KMS-11 (cell line): ENCODE measurements around the gene TNPO2.

Experiments used
- H2AFZ ChIP-seq: fragments of 200-600 bp; sonication (generic); 2 replicates; pipeline ENCODE4 v1.6.1; 2016; ENCODE audit warnings: antibody characterized with exemption, mixed run types, low read depth
- H3K27ac ChIP-seq: fragments of 200-600 bp; sonication (generic); 2 replicates; pipeline ENCODE4 v1.6.1; 2016; ENCODE audit warnings: mild to moderate bottlenecking, mixed run types
- H3K27me3 ChIP-seq: fragments of 200-600 bp; sonication (generic); 2 replicates; pipeline ENCODE4 v1.6.1; 2017; ENCODE audit warnings: mild to moderate bottlenecking, low read depth, mixed run types, moderate library complexity; ENCODE audit not compliant: insufficient read depth
- H3K36me3 ChIP-seq: fragments of 200-600 bp; sonication (generic); 2 replicates; pipeline ENCODE4 v1.6.1; 2017; ENCODE audit warnings: mild to moderate bottlenecking, mixed run types; ENCODE audit not compliant: insufficient read depth
- H3K4me1 ChIP-seq: fragments of 200-600 bp; sonication (generic); 2 replicates; pipeline ENCODE4 v1.6.1; 2016; ENCODE audit warnings: mild to moderate bottlenecking, low read depth, mixed run types; ENCODE audit not compliant: poor library complexity, severe bottlenecking
- H3K4me2 ChIP-seq: fragments of 200-600 bp; sonication (generic); 2 replicates; pipeline ENCODE4 v1.7.0; 2016; ENCODE audit warnings: mild to moderate bottlenecking, mixed run types
- H3K4me3 ChIP-seq: fragments of 200-600 bp; sonication (generic); IDR thresholded peaks from 2 replicates; pipeline ENCODE4 v1.6.1; 2017; ENCODE audit warnings: low read depth, low read length, mixed read lengths; ENCODE audit not compliant: insufficient read depth
- H3K79me2 ChIP-seq: fragments of 200-600 bp; sonication (generic); 2 replicates; pipeline ENCODE4 v1.6.1; 2016; ENCODE audit warnings: low read depth, mixed run types; ENCODE audit not compliant: insufficient read depth
- H3K9ac ChIP-seq: fragments of 200-600 bp; sonication (generic); 2 replicates; pipeline ENCODE4 v1.6.1; 2016; ENCODE audit warnings: mild to moderate bottlenecking, mixed run types
- H4K20me1 ChIP-seq: fragments of 200-600 bp; sonication (generic); 2 replicates; pipeline ENCODE4 v1.6.1; 2016; ENCODE audit warnings: mild to moderate bottlenecking, mixed run types; ENCODE audit not compliant: insufficient read depth
- TF ChIP-seq, protein P1 (sequence below): fragments of 200-600 bp; sonication (generic); conservative IDR thresholded peaks from 2 replicates; pipeline ENCODE4 v1.6.1; 2017; ENCODE audit warnings: low read depth, mild to moderate bottlenecking, antibody characterized with exemption, low read length, moderate library complexity, mixed read lengths

TNPO2 gene

DNA sequence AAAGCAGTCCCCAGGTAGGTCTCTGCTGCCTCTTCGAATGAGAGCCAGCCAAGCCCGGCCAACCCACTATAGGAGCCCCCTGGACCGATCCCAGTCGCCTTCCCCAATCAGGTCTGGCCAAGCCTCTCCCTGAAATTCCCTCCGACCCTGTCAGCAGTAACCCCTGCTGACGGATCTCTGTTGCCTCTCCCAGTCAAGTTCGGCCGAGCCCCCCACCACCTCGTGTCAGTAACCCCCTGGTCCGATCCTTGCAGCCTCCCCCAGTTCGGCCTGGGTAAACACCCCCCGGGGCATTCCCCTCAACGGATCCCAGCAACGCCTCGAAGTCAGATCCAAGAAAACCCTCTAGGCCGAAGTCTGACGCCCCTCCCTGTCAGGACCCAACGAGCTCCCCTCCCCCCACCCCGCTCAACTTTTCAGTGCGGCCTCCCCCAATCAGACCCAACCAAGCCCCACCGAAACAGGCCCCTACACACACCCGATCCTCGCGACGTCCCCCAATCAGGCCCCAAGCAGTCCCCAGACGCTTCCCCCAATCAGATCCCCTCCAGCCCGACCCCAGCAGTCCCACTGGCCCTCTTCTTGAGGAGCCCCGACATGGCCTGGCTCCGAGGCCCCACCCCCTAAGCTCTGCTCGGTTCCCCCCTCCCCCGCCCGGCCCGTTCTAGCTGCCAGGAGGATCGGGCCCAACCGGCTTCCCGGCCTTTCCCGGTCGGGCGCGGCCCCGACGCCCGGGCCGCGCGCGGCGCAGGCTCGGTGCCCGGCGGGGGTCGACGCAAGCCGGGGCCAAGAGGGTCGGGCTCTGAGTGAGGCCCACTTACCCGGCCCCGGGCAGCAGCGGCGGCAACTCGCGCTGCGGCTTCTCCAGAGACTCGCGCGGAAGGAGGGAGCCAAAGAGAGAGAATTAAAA, 1.8 kb downstream of the TNPO2 start:
- Histone ChIP-seq H3K4me3 (no peak overlapping the region), H2AFZ (0 out of 2 replicates have a peak overlapping the region, but pooled peaks have one; percentile 22), H4K20me1 (no peaks in the 10 kb centered on the region), H3K4me2 (peak overlapping the region; percentile 89), H3K27ac (peak overlapping the region; percentile 74), H3K9ac (peak overlapping the region; percentile 92), H3K4me1 (peaks cover 41% of the 10 kb centered on the region), H3K36me3 (peaks cover 6% of the 10 kb centered on the region; the same call in 1 of the 2 replicates), H3K27me3 (no peaks in the 10 kb centered on the region), H3K79me2 (peaks cover 64% of the 10 kb centered on the region)
- TF ChIP-seq, protein P1, sequence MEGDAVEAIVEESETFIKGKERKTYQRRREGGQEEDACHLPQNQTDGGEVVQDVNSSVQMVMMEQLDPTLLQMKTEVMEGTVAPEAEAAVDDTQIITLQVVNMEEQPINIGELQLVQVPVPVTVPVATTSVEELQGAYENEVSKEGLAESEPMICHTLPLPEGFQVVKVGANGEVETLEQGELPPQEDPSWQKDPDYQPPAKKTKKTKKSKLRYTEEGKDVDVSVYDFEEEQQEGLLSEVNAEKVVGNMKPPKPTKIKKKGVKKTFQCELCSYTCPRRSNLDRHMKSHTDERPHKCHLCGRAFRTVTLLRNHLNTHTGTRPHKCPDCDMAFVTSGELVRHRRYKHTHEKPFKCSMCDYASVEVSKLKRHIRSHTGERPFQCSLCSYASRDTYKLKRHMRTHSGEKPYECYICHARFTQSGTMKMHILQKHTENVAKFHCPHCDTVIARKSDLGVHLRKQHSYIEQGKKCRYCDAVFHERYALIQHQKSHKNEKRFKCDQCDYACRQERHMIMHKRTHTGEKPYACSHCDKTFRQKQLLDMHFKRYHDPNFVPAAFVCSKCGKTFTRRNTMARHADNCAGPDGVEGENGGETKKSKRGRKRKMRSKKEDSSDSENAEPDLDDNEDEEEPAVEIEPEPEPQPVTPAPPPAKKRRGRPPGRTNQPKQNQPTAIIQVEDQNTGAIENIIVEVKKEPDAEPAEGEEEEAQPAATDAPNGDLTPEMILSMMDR: no peak

DNA sequence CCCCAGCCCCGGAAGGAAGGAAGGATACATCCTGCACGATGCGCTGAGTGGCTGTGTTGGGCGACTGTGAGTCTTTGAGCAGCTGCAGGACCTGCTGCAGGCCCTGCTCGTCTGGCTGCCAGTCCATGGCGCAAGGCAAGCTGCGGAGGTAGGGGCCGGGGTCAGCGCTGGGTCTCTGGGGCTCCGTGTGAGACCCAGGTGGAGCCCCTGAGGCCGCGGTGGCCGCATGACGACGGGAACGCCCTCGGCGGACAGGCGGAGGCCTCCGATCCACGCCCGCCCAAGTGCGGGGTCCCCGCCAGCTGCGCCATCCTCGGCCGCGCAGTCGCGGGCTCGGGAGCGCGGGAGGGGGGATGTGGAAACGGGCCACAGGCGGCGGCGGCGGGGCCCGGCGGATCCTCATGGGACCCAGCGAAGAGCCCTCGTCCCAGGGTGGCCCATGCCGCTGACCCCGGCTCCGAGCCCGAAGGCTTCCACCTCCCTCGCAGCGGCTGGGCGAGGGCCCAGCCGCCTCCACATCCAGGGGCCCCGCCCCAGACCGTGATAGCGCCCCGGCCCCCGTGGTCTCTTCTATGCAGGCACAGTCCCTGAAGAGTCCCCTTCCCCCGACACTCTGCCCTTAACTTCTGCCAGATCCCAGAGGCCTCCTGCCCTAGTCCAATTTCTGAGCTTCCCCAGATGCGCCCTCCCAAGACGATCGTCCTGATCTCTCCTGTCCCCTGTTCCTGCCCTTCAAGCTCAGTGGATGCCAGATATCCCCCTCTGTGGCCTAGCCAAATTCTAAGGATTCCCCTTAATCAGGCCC, 2.7 kb downstream of the TNPO2 start:
- peak overlapping the region; percentile 92; the same call in 1 of the 2 replicates for H3K9ac ChIP-seq
- H2AFZ ChIP-seq: no peak overlapping the region
- peaks cover 64% of the 10 kb centered on the region for H3K79me2 ChIP-seq
- TF ChIP-seq, protein P1: no peak
- H3K27me3 ChIP-seq: no peaks in the 10 kb centered on the region
- peak overlapping the region; percentile 74; the same call in 1 of the 2 replicates for H3K27ac ChIP-seq
- H3K4me2 ChIP-seq: peak overlapping the region; percentile 89
- no peak overlapping the region for H3K4me3 ChIP-seq
- peaks cover 6% of the 10 kb centered on the region; the same call in 1 of the 2 replicates for H3K36me3 ChIP-seq
- no peaks in the 10 kb centered on the region for H4K20me1 ChIP-seq
- H3K4me1 ChIP-seq: peaks cover 42% of the 10 kb centered on the region

DNA sequence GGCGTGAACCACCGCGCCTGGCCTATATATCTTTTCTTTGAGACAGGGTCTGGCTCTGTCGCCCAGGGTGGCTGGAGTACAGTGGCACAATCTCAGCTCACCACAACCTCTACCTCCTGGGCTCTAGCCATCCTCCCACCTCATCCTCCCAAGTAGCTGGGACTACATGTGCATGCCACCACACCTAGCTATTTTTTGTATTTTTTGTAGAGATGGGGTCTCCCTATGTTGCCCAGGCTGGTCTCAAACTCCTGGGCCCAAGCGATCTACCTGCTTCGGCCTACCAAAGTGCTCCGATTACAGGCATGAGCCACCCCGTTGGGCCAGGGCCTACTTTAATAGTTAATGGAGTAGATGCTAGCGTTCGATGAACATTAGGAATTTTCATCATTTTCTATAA, 3.4 kb downstream of the TNPO2 start:
- H3K4me3 ChIP-seq: no peak overlapping the region

DNA sequence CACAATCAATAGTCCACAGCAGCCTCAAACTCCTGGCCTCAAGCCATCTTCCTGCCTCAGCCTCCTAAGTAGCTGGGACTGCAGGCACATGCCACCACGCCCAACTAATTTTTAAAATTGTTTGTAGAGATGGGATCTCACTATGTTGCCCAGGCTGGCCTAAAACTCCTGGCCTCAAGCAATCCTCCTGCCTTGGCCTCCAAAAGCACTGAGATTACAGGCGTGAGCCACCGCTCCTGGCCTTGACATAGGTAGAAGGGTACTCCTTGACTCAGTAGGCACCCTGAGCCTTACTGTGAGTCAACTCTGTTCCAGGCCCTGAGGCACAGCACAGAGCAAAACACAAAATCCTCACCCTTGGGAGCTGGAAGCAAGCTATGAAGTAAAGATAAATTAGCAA, 7.8 kb downstream of the TNPO2 start:
- H3K27me3 ChIP-seq: no peaks in the 10 kb centered on the region
- peaks cover 33% of the 10 kb centered on the region for H3K4me1 ChIP-seq
- no peak overlapping the region for H3K4me3 ChIP-seq
- peaks cover 37% of the 10 kb centered on the region for H3K79me2 ChIP-seq
- H3K36me3 ChIP-seq: peaks cover 13% of the 10 kb centered on the region; the same call in 1 of the 2 replicates
- H2AFZ ChIP-seq: no peak overlapping the region
- H3K4me2 ChIP-seq: no peak overlapping the region
- TF ChIP-seq, protein P1: no peak
- H4K20me1 ChIP-seq: no peaks in the 10 kb centered on the region
- no peak overlapping the region for H3K9ac ChIP-seq
- no peak overlapping the region for H3K27ac ChIP-seq

More for the DNA sequence above, 3.4 kb downstream of the TNPO2 start:
- peaks cover 42% of the 10 kb centered on the region for H3K4me1 ChIP-seq
- no peaks in the 10 kb centered on the region for H4K20me1 ChIP-seq
- TF ChIP-seq, protein P1: no peak
- H2AFZ ChIP-seq: no peak overlapping the region
- H3K27ac ChIP-seq: no peak overlapping the region
- no peaks in the 10 kb centered on the region for H3K27me3 ChIP-seq
- no peak overlapping the region; the same call in 1 of the 2 replicates for H3K4me2 ChIP-seq
- no peak overlapping the region for H3K9ac ChIP-seq
- peaks cover 6% of the 10 kb centered on the region; the same call in 1 of the 2 replicates for H3K36me3 ChIP-seq
- peaks cover 64% of the 10 kb centered on the region for H3K79me2 ChIP-seq
